Left lung (tissue), 10 donors: ENCODE measurements around the gene COL26A1. TPM values are rescaled to one million over a fixed set of nuclear protein-coding genes. Genes with fewer than 3 reads are reported as not detected.

Experiments
- ATAC-seq: fragments of 200-7000 bp; cut with Tn5 transposase; one replicate; pipeline ENCODE4 v1.9.1; 2020; ENCODE audit warnings: moderate library complexity
- DNase-seq, 4 donors: peaks; one replicate each; pipeline ENCODE4 v3.0.0-alpha.2; 2013 to 2020
- H3K27ac ChIP-seq, 2 donors: fragments of 200-600 bp; sonication (generic) in 1 of 2; one replicate each; pipeline versions ENCODE4 v1.5.0 to v1.8.0; 2020 to 2021
- H3K27me3 ChIP-seq, 2 donors: fragments of 200-600 bp; sonication (generic) in 1 of 2; one replicate each; pipeline versions ENCODE4 v1.5.0 to v1.8.0; 2020 to 2021
- H3K36me3 ChIP-seq, 2 donors: fragments of 200-600 bp; sonication (generic) in 1 of 2; one replicate each; pipeline versions ENCODE4 v1.5.0 to v1.8.0; 2020 to 2021
- H3K4me1 ChIP-seq, 2 donors: fragments of 200-600 bp; one replicate each; pipeline ENCODE4 v1.8.0; 2021
- H3K4me3 ChIP-seq, 2 donors: fragments of 200-600 bp; sonication (generic) in 1 of 2; one replicate each; pipeline versions ENCODE4 v1.5.0 to v1.8.0; 2020 to 2021; ENCODE audit warnings: mild to moderate bottlenecking in 1 of 2
- H3K9me3 ChIP-seq, 2 donors: fragments of 200-600 bp; sonication (generic) in 1 of 2; one replicate each; pipeline versions ENCODE4 v1.5.0 to v1.8.0; 2020 to 2021
- intact Hi-C, 2 donors: fragments of 100-400 bp; cut with DNase I; formaldehyde crosslinking; loops; one replicate each; pipeline versions ENCODE4 v1.11.2 to v1.14.2; 2022
- polyA plus RNA-seq, 6 donors: library from polyadenylated mRNA; unstranded; fragments of 120-200 nt; gene quantifications; one replicate each; pipeline ENCODE4 v1.2.1, GENCODE V29; 2013; ENCODE audit not compliant: insufficient read length in 6 of 6
- total RNA-seq, 2 donors: library from RNA; stranded (reverse); fragmentation: NEBNext Ultra II Directional; extraction: Animal tissue kit (Norgen Biotek cat#: 25700); gene quantifications; one replicate each; pipeline ENCODE4 v1.2.1, GENCODE V29; 2021
- TF ChIP-seq, protein P1 (sequence below), 2 donors: fragments of 200-600 bp; sonication (generic) in 1 of 2; IDR thresholded peaks; one replicate each; pipeline versions ENCODE4 v1.5.0 to v1.8.0; 2021; ENCODE audit warnings: antibody characterized with exemption in 2 of 2
- donor health status: DM: no; HTN: yes; CAD: no.
- donor health status: DM: no; HTN: no; CAD: no.

The COL26A1 gene
- total and polyA plus RNA-seq, 8 donors = 0.76 to 7.7 (median 7.1) TPM; not detected in 1

DNA sequence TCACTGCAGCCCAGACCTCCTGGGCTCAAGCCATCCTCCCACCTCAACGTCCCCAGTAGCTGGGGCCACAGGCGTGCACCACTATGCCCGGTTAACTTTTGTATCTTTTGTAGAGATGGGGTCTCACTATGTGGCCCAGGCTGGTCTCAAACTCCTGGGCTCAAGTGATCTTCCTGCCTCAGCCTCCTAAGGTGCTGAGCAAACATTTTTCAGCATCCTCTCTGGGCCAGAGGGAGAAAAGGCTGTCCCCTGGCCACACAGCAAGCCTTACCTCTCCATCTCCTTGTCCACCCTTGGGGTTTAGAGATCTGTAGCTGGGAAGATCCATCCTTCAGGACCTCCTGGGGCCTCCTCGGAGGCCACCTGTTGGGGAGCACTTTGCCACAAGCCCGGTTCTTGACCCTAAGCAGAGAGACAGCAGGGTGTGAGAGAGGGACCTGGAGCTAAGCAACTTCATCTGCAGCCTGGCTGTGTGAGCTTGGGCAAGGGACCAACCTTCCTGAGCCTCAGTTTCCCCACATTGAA lies 180.6 kb downstream of the COL26A1 start:
- Histone ChIP-seq H3K27me3 (no peaks in the 10 kb centered on the region), H3K27ac (no peak overlapping the region), H3K4me3 (no peak overlapping the region), H3K4me1 (peaks cover 0 to 3% of the 10 kb centered on the region in 2 donors), H3K36me3 (no peaks in the 10 kb centered on the region), H3K9me3 (no peaks in the 10 kb centered on the region)
- ATAC-seq (no peak), DNase-seq (no peak)
- TF ChIP-seq, protein P1, sequence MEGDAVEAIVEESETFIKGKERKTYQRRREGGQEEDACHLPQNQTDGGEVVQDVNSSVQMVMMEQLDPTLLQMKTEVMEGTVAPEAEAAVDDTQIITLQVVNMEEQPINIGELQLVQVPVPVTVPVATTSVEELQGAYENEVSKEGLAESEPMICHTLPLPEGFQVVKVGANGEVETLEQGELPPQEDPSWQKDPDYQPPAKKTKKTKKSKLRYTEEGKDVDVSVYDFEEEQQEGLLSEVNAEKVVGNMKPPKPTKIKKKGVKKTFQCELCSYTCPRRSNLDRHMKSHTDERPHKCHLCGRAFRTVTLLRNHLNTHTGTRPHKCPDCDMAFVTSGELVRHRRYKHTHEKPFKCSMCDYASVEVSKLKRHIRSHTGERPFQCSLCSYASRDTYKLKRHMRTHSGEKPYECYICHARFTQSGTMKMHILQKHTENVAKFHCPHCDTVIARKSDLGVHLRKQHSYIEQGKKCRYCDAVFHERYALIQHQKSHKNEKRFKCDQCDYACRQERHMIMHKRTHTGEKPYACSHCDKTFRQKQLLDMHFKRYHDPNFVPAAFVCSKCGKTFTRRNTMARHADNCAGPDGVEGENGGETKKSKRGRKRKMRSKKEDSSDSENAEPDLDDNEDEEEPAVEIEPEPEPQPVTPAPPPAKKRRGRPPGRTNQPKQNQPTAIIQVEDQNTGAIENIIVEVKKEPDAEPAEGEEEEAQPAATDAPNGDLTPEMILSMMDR (IDR thresholded peaks at IDR 0.05) = no peak
- intact Hi-C loops = loop anchor here in 1 of 2 donors (2.0 kb wide), 1 partner anchor 727 kb away; no protein-coding TSS in a partner anchor

GRCh38 chr7:101543846-101544245 lies 181.2 kb downstream of the COL26A1 start:
- ATAC-seq (no peak), DNase-seq (no peak)

GRCh38 chr7:101545441-101546190 lies 182.9 kb downstream of the COL26A1 start:
- no peak for DNase-seq
- intact Hi-C loops = no loop called here
- Histone ChIP-seq H3K9me3 (no peaks in the 10 kb centered on the region), H3K36me3 (no peaks in the 10 kb centered on the region), H3K27ac (no peak overlapping the region), H3K4me3 (no peak overlapping the region), H3K4me1 (no peaks in the 10 kb centered on the region), H3K27me3 (peaks cover 0 to 6% of the 10 kb centered on the region in 2 donors)
- no peak for ATAC-seq
- TF ChIP-seq, protein P1 (IDR thresholded peaks at IDR 0.05) = no peak

More at GRCh38 chr7:101543846-101544245, 181.2 kb downstream of the COL26A1 start:
- TF ChIP-seq, protein P1 (IDR thresholded peaks at IDR 0.05) = no peak
- Histone ChIP-seq H3K9me3 (no peaks in the 10 kb centered on the region), H3K4me1 (no peaks in the 10 kb centered on the region), H3K4me3 (no peak overlapping the region), H3K27me3 (peaks cover 0 to 4% of the 10 kb centered on the region in 2 donors), H3K36me3 (no peaks in the 10 kb centered on the region), H3K27ac (no peak overlapping the region)
- intact Hi-C loops = loop anchor here in 1 of 2 donors (2.0 kb wide), 1 partner anchor 727 kb away; no protein-coding TSS in a partner anchor

DNA sequence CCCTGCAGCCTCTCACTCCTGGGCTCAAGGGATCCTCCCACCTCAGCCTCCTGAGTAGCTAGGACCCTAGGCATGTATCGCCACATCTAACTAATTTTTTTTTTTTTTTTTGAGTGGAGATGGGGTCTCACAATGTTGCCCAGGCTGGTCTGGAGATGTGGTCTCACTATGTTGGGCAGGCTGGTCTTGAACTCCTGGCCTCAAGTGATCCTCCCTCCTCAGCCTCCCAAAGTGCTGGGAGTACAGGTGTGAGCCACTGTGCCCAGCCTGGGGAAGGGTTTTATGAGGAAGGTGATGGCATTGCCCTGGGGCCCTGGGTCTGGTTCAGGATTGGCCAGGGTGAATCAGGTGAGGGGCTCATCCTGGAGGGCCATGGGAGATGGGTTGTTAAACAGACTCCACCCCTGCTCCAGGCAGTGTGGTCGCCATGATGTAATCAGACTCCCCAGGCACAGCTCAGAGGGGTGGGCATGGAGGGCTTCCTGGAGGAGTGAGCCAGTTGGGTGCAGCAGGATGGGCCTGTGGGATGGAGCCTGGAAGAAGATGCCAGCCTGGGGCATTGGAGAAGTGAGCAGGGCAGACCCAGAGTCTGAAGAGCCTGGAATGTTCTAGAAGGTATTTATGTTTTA lies 183.7 kb downstream of the COL26A1 start:
- H3K36me3 ChIP-seq = no peaks in the 10 kb centered on the region
- no peak overlapping the region for H3K4me3 ChIP-seq
- intact Hi-C loops = no loop called here
- no peaks in the 10 kb centered on the region for H3K9me3 ChIP-seq
- ATAC-seq = no peak
- H3K4me1 ChIP-seq = no peaks in the 10 kb centered on the region
- TF ChIP-seq, protein P1 (IDR thresholded peaks at IDR 0.05) = no peak
- H3K27me3 ChIP-seq = peaks cover 0 to 6% of the 10 kb centered on the region in 2 donors
- DNase-seq = no peak
- no peak overlapping the region for H3K27ac ChIP-seq
